GM21381 (cell line): ENCODE data around the gene GNB4.

Source experiments
- ATAC-seq: cut with Tn5 transposase; IDR thresholded peaks from one replicate; pipeline ENCODE4 v1.9.1; 2021; ENCODE audit warnings: mild to moderate bottlenecking, moderate library complexity; ENCODE audit not compliant: unreplicated experiment

The GNB4 gene

GRCh38 chr3:179369621-179370020 lies 81.6 kb downstream of the GNB4 start:
- ATAC-seq = no peak

- ATAC-seq = no peak
Observed at GRCh38 chr3:179363332-179363731, 87.9 kb downstream of the GNB4 start.

GRCh38 chr3:179355996-179356395 lies 95.3 kb downstream of the GNB4 start:
- no peak for ATAC-seq

GRCh38 chr3:179348325-179349013 lies 102.8 kb downstream of the GNB4 start:
- ATAC-seq = peak; percentile 62

GRCh38 chr3:179347345-179348194 lies 103.7 kb downstream of the GNB4 start, which contains the start of gene MFN1:
MFN1 (plus strand) TSS chr3:179347709; CDS start chr3:179348852, 1,143 bp downstream.
- peak; percentile 93 for ATAC-seq
